ENCODE results near the gene CCL5. TPM values are rescaled to one million over a fixed set of nuclear protein-coding genes. Genes with fewer than 3 reads are reported as not detected.

The CCL5 gene
- polyA plus RNA-seq, 1 donor from 2014 or later = not detected

- TF ChIP-seq CTCF (IDR thresholded peaks at IDR 0.05; ENCODE audit: poor library complexity, severe bottlenecking) = no peak
- no peak for TF ChIP-seq TAF1 (IDR thresholded peaks at IDR 0.05; ENCODE audit: low read depth)
- TF ChIP-seq REST (IDR thresholded peaks at IDR 0.05; ENCODE audit: borderline replicate concordance) = no peak
- TF ChIP-seq RAD21 (conservative IDR thresholded peaks at IDR 0.05) = no peak
- TF ChIP-seq MXI1 (conservative IDR thresholded peaks at IDR 0.05; ENCODE audit: poor library complexity, severe bottlenecking) = no peak
- no peak for TF ChIP-seq SMC3 (conservative IDR thresholded peaks at IDR 0.05; ENCODE audit: poor library complexity)
- no peak for TF ChIP-seq POLR2AphosphoS5 (IDR thresholded peaks at IDR 0.05)
- TF ChIP-seq EP300 (conservative IDR thresholded peaks at IDR 0.05; ENCODE audit: poor library complexity, severe bottlenecking) = no peak
- no peak for TF ChIP-seq EZH2 (IDR thresholded peaks at IDR 0.05; ENCODE audit: borderline replicate concordance, insufficient read depth, low read length, poor library complexity, severe bottlenecking)
- no peaks in the 10 kb centered on the region for H3F3A ChIP-seq (ENCODE audit: insufficient read depth, low read length, poor library complexity, severe bottlenecking)
Observed at GRCh38 chr17:35913609-35914008, 33.4 kb upstream of the CCL5 start.

GRCh38 chr17:35912942-35913341, 32.8 kb upstream of the CCL5 start:
- Histone ChIP-seq H3F3A (ENCODE audit: insufficient read depth, low read length, poor library complexity, severe bottlenecking) (no peaks in the 10 kb centered on the region), H3K4me2 (ENCODE audit: low read length) (no peak overlapping the region), H4K20me1 (ENCODE audit: insufficient read depth) (no peaks in the 10 kb centered on the region), H2AFZ (ENCODE audit: low read depth, low read length) (no peak overlapping the region), H3K4me3 (ENCODE audit: low read length) (no peak overlapping the region), H3K79me2 (replicated peaks; ENCODE audit: insufficient read depth, low read length) (no peaks in the 10 kb centered on the region), H3K27ac (ENCODE audit: low read length) (no peak overlapping the region), H3K9ac (ENCODE audit: low read length) (no peak overlapping the region), H3K9me3 (ENCODE audit: low read length) (no peaks in the 10 kb centered on the region), H3K27me3 (ENCODE audit: insufficient read depth, low read depth, low read length) (no peaks in the 10 kb centered on the region), H3K9me2 (ENCODE audit: insufficient read depth, low read length) (no peaks in the 10 kb centered on the region), H3K36me3 (ENCODE audit: insufficient read depth, low read length) (no peaks in the 10 kb centered on the region)
- TF ChIP-seq REST (IDR thresholded peaks at IDR 0.05; ENCODE audit: borderline replicate concordance) (no peak), TAF1 (IDR thresholded peaks at IDR 0.05; ENCODE audit: low read depth) (no peak), EP300 (conservative IDR thresholded peaks at IDR 0.05; ENCODE audit: poor library complexity, severe bottlenecking) (no peak), SMC3 (conservative IDR thresholded peaks at IDR 0.05; ENCODE audit: poor library complexity) (no peak)

More at GRCh38 chr17:35913609-35914008, 33.4 kb upstream of the CCL5 start:
- Histone ChIP-seq H3K4me3 (ENCODE audit: low read length) (no peak overlapping the region), H3K36me3 (ENCODE audit: insufficient read depth, low read length) (no peaks in the 10 kb centered on the region), H4K20me1 (ENCODE audit: insufficient read depth) (no peaks in the 10 kb centered on the region), H3K9me2 (ENCODE audit: insufficient read depth, low read length) (no peaks in the 10 kb centered on the region), H3K27ac (ENCODE audit: low read length) (no peak overlapping the region), H3K4me2 (ENCODE audit: low read length) (no peak overlapping the region), H3K9me3 (ENCODE audit: low read length) (no peaks in the 10 kb centered on the region), H3K27me3 (ENCODE audit: insufficient read depth, low read depth, low read length) (no peaks in the 10 kb centered on the region), H3K79me2 (replicated peaks; ENCODE audit: insufficient read depth, low read length) (no peaks in the 10 kb centered on the region), H2AFZ (ENCODE audit: low read depth, low read length) (no peak overlapping the region), H3K9ac (ENCODE audit: low read length) (no peak overlapping the region)
